Epithelial cell of esophagus (primary cell): ENCODE data around the gene GADL1.
A peak's percentile ranks its signal among the peaks of the same experiment; 100 is the strongest.

Experiments used
- DNase-seq: peaks from one replicate; pipeline ENCODE4 v3.0.0; 2010; ENCODE audit warnings: low read depth
- H3K4me3 ChIP-seq: 2 replicates; pipeline ENCODE4 v1.5.1; 2011; ENCODE audit warnings: mild to moderate bottlenecking, low read length, control low read depth
- CTCF ChIP-seq: IDR thresholded peaks from 2 replicates; pipeline ENCODE4 v1.5.1; 2011; ENCODE audit warnings: low read depth, mild to moderate bottlenecking, low read length, control low read depth, inconsistent platforms; ENCODE audit not compliant: insufficient read depth; ENCODE audit errors: missing control alignments

GADL1 gene

GRCh38 chr3:30753766-30754165, 140.7 kb downstream of the GADL1 start:
- DNase-seq: no peak
- TF ChIP-seq CTCF: no peak
- H3K4me3 ChIP-seq: no peak overlapping the region

- H3K4me3 ChIP-seq: no peak overlapping the region
- DNase-seq: peak; percentile 88
- TF ChIP-seq CTCF: no peak
Measured at GRCh38 chr3:30752970-30753369, 141.5 kb downstream of the GADL1 start.

GRCh38 chr3:30752491-30752890, 142.0 kb downstream of the GADL1 start:
- no peak overlapping the region for H3K4me3 ChIP-seq
- no peak for TF ChIP-seq CTCF
- no peak for DNase-seq

GRCh38 chr3:30751610-30752299, 142.7 kb downstream of the GADL1 start:
- peak; percentile 15 for TF ChIP-seq CTCF
- H3K4me3 ChIP-seq: no peak overlapping the region
- DNase-seq: peak; percentile 21

- TF ChIP-seq CTCF: no peak
- no peak overlapping the region for H3K4me3 ChIP-seq
- peak; percentile 6 for DNase-seq
Measured at GRCh38 chr3:30750967-30751366, 143.5 kb downstream of the GADL1 start.

GRCh38 chr3:30749230-30749629, 145.2 kb downstream of the GADL1 start:
- no peak overlapping the region for H3K4me3 ChIP-seq
- DNase-seq: peak; percentile 75
- TF ChIP-seq CTCF: no peak

- TF ChIP-seq CTCF: peak; percentile 62
- DNase-seq: peak; percentile 63
Measured at GRCh38 chr3:30747771-30748281, 146.6 kb downstream of the GADL1 start.

More at GRCh38 chr3:30747771-30748281, 146.6 kb downstream of the GADL1 start:
- H3K4me3 ChIP-seq: no peak overlapping the region
